ENCODE results near the gene DCP1B.

The DCP1B gene

GRCh38 chr12:1984759-1985158, 19.5 kb downstream of the DCP1B start:
- TF ChIP-seq CTCF (IDR thresholded peaks at IDR 0.05), result no peak

GRCh38 chr12:1980282-1980681, 24.0 kb downstream of the DCP1B start:
- no peak for TF ChIP-seq CTCF (IDR thresholded peaks at IDR 0.05)

GRCh38 chr12:1978078-1978862, 26.0 kb downstream of the DCP1B start:
- no peak for TF ChIP-seq CTCF (IDR thresholded peaks at IDR 0.05)

- TF ChIP-seq CTCF (IDR thresholded peaks at IDR 0.05), result no peak
Observed at GRCh38 chr12:1977588-1977987, 26.7 kb downstream of the DCP1B start.

- TF ChIP-seq CTCF (IDR thresholded peaks at IDR 0.05), result no peak
Observed at GRCh38 chr12:1977109-1977508, 27.1 kb downstream of the DCP1B start.

- TF ChIP-seq CTCF (IDR thresholded peaks at IDR 0.05), result no peak
Observed at GRCh38 chr12:1974812-1975211, 29.4 kb downstream of the DCP1B start.

GRCh38 chr12:1972856-1973317, 31.4 kb downstream of the DCP1B start:
- no peak for TF ChIP-seq CTCF (IDR thresholded peaks at IDR 0.05)

All from LNCAP (cell line).